HK-2 (cell line): ENCODE measurements around the gene ITSN1.
"Not testable (repeated sequence)": the region's sequence is repeated elsewhere in the genome, so short reads cannot be mapped to it uniquely, and the experiment has no call there.

Experiments
- DNase-seq: peaks from one replicate; pipeline ENCODE4 v3.0.0-alpha.2; 2018; ENCODE audit not compliant: unreplicated experiment

The ITSN1 gene

DNA sequence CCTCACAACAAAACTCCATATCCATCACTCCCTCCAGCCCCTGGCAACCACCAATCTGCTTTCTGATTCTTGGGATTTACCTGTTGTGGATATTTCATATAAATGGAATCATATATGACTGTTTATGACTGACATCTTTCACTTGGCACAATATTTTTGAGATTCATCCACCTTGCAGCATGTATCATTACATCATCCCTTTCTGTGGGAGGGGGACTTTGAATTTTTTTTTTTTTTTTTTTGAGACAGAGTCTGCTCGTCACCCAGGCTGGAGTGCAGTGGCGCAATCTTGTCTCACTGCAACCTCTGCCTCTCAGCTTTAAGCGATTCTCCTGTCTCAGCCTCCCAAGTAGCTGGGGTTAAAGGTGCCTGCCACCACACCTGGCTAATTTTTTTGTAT, 128.2 kb downstream of the ITSN1 start:
- DNase-seq: no peak

DNA sequence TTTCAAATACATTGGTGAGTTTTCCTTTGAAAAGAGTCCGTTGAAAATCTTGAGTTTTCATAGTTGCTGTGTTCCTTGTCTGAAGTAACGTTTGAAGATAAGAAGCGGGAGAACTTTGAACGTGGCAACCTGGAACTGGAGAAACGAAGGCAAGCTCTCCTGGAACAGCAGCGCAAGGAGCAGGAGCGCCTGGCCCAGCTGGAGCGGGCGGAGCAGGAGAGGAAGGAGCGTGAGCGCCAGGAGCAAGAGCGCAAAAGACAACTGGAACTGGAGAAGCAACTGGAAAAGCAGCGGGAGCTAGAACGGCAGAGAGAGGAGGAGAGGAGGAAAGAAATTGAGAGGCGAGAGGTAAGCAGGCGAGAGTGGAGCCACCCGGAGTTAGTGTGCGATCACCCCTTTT, 129.7 kb downstream of the ITSN1 start:
- no peak for DNase-seq

DNA sequence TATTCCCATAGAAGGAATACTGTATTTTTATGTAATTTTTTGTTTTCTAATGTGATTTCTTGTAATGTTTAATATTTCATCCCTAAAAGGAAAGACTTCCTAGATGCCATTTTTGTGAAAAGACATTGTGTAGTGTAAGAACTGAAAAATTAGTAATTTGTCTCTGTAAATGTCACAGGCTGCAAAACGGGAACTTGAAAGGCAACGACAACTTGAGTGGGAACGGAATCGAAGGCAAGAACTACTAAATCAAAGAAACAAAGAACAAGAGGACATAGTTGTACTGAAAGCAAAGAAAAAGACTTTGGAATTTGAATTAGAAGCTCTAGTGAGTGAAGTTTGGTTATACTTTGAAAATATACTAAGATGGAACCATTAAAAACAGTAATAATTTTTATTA, 132.2 kb downstream of the ITSN1 start:
- no peak for DNase-seq

DNA sequence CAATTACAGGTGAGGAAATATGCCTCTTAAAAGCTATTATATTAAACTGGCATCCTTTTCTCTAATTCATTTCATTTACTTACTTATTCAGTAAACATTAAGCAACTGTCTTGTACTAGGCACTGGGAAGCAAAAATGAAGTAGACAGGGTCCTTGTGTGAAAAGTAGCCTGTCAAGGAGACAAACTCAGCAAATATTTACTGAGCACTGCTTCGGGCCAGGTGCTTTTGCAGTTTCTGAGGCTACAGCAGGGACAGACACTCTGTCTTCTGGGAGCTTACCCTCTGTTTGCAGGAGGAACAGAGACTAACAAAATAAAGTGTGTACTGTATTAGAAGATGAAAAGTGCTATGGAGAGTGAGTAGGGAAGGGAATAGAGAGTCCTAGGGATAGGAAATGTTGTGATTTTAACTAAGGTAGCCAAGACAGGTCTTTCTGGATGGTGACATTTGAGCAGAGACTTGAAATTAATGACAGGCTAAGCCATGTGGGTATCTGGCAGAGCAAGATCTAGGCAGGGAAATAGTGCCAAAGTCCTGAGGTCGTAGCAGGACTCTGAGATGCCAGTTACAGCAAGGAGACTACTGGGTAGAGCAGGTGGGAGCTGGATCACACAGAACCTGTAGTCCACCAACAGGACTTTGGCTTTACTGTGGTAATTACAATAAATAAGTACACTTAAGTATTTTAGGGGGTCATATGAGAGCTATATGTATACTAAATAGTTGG, 133.0 kb downstream of the ITSN1 start:
- no peak for DNase-seq

DNA sequence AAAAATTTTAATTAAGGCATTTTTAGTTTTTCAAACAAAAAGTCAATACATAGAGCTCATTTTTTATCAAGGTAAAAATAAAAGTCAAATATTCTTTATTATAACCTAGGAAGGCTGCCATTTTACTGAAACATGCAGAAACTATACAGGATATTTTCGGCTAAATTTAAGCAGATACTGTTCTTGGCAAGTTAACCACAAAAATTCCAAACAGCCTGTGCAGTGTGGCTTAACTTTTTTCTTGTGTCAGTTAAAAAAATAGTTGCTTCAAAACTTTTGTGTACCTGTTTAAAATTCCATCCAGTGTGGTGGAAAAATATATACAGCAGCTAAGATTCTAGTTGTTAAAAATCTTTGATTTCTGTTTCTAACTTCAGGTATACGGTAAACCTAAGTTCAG, 138.3 kb downstream of the ITSN1 start:
- DNase-seq: no peak

DNA sequence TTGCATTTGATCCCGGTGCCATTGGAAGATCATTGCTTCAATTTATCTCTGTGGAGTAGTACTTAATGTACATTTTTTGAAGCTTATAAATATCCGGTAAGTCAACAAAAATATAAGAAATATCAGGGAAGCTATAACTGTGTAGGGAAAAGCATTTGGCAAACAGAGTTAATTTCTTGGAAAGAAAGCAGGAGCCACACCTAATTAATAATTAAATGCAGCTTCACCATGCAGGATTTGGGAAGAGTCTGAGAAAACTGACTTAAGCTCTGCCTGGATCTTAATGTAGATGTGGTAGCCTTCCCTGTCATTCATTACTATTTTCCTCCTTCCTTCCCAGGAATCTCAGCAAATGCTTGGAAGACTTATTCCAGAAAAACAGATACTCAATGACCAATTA, 138.8 kb downstream of the ITSN1 start:
- no peak for DNase-seq

DNA sequence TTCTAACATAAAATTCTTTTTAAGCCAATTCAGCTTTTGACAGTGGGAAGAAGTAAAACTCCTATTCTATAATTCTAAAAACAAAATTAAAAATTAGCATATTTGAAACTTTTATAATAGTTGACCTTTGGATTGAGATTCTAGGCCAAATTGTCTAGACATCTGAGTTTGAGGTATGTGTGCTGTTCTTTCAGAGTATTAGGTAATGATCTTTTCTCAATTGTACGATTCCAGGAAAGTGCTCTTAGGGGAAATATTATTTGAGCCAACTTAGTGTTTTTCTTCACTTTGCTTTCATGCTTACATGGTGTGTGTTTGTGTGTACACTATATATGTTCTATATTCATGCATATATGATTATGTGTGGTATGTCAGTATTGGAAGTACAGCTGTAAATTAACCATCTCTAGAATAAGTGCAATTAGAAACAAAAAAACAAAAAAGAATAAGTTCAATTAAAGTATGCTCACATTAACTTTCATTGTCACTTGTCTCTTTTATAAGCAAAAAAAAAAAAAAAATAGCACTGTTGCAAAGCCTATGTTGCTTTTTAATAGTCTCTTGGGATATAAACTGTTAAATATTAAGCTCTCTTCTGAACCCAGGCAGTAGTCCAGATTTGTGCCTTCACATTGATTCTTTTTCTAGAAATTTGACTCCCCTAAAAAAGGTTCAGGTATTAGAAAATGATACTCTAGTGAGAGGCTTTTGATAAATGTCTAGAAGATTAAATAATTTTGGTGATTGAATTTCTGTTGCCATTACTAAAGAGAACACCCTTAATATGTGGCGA, 141.1 kb downstream of the ITSN1 start:
- no peak for DNase-seq

DNA sequence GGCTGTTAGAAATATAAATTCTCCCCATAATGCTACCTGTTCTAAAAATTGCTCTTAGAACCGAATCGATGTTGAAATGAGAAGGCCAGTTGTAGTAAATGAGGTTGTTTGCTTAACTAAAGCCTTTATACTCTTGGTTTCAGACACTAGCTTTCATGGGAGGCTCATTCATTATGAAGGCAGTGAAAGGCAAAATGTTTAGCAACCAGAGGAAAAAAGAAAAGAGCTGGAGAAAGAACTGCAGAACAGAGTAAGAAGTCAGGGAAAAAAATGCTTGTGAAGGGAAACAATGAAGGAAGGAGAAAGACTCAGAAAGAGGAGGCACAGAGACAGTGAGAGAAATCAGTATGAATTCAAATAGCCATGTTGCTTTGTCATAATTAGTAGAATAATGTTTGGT, 145.1 kb downstream of the ITSN1 start:
- DNase-seq: no peak

DNA sequence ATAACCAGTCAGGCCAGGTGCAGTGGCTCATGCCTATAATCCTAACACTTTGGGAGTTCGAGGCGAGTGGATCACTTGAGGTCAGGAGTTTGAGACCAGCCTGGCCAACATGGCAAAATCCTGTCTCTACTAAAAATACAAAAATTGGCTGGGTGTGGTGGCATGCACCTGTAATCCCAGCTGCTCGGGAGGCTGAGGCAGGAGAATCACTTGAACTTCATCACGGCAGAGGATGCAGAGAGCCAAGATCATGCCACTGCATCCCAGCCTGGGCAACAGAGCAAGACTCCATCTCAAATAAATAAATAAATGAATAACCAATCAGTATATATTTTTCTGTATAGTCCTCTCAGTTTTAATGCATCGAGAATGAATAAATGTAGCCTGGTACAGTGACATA, 146.1 kb downstream of the ITSN1 start:
- not testable (repeated sequence) for DNase-seq

DNA sequence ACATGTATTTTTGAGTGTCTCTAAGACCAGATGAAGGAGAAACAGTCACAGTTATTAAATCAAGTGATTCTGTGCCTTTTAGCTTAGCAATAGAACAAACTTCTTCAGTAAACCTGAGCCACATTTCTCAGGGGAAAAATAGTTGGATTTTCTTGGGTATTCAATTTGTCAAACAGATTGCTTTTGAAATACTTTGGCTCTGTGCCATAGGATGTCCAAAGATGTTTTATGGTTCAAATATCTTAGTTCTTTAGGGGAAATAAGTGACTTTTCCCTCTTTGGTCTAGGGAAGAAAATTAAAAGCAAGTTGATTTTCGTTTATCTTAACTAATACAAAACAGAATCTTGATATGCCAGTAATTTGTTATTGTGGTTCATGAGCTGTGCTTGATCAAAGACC, 147.4 kb downstream of the ITSN1 start:
- DNase-seq: no peak

DNA sequence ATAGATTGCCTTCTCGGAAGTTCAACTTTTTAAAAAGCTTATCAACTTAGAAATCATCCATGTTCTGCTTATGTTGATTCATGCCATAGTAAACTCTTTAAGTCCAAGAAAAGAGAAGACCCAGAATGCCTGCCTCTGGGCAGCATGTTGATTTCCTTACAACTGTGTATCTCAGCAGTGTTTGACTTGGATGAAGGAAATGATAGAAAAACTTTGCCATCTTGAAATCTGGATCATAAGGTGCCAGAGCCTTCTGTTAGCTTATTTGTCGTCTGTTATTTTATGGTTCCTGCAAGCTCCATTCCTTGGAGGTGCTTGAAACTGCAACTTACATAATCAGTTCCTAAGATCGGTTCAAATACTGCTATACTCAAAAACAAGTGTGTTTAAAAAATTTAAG, 148.8 kb downstream of the ITSN1 start:
- no peak for DNase-seq

DNA sequence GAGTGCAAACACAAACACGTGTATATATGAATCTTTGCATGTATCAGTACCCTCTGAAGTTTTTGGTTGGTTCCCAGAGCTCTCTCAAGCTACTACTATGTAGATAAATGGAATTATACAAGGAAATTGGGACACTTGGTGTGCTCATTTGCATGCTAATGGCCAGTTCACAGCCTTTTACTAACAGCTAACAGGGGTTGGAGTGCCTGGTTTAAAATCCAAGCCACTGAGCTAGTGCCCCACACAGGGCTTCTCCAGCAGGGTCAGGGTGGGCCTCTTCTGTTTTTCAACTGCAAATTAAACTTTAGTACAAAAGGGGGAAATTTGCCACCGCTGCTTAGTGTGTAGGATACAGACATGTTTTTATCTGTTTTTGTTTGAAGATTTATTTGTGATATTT, 152.3 kb downstream of the ITSN1 start:
- no peak for DNase-seq

DNA sequence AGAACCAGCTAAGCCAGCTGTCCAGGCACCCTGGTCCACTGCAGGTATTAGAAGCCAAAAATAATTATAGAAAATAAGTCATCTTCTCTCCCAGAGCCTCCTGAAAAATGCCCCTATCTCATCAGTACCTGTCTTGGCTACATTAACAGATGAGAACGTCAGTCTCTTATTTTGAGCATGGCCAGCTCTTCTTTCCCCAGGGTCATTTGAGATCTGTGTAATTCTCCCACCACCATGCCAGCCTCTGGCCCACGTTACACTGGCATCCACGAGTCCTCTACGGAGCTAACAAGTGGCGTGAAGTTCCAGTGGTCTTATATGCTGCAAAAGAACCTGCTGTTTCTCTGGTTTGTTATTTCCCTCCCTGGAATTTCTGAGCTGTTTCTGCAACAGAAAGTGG, 155.3 kb downstream of the ITSN1 start:
- no peak for DNase-seq

DNA sequence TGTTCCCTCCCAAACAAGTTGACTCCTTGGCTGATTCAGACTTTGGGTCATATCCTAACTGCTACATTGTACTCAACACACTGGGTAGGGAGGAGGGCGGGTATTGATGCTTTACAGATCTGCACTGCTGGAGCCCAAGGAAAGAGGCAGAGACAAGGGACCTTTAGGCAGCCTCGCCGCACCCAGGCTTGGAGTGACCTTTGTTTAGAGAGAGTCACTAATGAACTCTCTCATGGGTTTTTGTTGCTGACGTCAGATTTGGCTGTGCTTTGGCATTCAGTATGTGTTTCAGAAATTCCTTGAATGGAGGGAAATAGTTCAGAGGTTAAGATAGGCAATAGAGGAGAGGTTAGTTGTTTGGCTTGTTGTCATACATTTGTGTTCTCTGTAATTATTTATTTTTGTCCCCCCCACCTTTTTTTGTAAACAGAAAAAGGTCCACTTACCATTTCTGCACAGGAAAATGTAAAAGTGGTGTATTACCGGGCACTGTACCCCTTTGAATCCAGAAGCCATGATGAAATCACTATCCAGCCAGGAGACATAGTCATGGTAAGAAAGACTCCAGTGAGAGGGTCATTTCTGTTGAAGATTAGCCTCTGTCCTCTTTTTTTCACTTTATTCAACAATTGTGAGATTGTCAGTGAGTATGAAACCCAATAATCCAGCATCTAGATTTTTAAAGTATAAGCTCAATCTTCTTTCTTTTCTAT, 157.2 kb downstream of the ITSN1 start:
- no peak for DNase-seq

DNA sequence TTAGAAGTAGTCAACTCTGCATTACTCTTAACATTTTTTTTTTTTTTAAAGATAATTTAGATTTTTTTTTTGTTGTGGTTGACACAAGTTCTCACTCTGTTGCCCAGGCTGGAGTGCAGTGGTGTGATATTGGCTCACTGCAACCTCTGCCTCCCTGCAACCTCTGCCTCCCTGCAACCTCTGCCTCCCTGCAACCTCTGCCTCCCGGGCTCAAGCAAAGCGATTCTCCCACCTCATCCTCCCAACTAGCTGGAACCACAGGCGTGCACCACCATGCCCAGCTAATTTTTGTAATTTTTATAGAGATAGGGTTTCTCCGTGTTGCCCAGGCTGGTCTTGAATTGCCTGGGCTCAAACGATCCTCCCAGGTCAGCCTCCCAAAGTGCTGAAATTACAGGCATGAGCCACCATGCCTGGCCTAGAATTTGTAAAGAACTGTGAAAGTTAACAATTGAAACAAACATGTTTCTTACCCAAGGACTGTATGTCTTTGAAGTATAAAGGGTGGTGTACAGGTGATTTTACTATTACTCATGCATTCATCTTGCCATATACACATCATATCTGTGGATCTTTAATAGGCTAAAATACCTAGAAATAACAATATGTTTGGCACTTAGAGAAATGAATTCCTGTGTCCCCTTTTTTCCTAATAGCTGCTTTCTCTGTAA, 158.6 kb downstream of the ITSN1 start:
- DNase-seq: no peak

DNA sequence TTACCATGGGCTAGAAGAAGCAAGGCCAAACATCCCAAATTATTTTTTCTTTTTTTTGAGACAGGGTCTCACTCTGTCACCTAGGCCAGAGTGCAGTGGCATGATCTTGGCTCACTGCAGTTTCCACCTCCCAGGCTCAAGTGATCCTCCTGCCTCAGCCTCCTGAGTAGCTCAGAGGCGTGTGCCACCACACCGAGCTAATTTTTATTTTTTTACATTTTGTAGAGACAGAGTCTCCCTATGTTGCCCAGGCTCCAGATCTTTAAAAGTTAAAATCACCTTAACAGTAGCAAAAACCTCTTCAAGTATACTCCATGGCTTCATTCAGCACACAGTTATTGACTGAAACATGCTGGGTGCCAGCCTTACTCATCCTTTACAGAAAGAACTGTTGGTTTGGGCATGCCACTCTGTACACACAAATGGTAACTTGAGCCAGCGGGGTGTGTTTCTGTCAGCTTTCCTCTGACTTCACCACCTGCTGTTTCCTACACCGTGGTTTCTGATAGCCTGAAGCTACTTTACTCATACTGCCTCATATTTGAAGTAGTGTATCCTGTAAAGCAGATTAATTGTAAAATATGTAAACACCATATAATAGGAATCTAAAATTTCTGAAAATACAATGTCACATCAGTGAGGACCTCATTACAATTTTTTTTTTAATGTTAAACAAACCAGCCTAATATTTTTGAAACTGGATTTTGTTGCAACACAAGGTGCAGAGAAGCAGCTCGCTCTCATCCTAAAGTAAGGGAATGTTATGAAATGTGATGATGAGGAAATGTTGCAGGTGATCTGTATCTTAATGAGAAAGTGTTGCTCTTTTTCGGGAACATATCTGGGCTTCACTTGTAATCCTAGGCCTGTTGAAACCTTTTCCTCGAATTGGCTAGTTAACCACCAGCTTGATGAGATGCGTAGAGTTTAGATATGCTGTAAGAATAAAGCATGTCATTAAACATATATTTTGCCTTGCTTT, 159.4 kb downstream of the ITSN1 start:
- no peak for DNase-seq

DNA sequence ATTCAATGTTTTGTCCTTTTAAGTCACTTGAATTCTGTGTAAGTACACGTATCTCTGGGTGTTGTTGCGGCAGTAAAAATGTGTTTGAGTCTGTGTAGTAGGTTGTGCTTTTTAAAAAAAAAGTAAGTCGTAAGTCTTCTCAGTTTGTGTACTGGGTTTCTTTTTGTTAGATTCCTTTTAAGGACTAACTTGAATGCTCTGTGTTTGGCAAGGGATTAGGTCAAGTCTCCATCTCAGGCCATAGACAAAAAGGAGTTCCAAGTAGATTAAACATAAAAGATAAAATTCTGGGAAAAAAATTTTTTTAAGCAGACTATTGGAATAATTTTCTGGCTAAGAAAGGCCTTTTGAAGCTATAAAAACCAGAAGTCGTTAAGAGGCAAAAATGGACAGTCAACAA, 160.2 kb downstream of the ITSN1 start:
- DNase-seq: no peak

DNA sequence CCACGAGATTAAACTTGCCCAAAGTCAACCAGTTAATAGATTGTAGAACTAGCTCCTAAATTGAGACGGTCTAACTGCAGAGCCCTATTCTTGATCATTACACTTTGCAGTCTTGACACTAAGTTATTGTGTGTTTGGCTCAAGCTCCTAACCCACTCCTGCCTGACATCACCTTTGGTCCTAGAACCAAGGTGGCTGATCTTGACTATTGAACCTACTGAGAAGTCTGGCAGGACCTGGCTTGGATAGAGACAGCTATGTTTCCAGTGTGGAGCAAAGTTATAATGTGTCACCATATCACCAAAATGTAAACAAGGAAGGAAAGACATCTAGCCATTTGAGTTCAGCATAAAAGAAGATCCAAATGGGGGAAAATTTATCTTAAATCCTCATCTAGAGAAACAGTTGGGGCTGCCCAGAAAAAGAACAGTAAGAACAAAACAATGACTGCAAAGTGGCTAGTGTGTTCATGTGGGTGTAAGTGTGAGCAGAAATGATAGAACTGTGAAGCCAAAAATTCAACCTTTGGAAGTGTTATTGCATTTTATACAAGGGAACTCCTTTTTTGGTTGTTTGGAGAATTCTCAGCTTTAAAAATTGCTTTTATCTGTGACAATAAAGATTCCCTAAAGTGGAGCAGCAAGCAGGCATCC, 166.5 kb downstream of the ITSN1 start:
- DNase-seq: no peak

DNA sequence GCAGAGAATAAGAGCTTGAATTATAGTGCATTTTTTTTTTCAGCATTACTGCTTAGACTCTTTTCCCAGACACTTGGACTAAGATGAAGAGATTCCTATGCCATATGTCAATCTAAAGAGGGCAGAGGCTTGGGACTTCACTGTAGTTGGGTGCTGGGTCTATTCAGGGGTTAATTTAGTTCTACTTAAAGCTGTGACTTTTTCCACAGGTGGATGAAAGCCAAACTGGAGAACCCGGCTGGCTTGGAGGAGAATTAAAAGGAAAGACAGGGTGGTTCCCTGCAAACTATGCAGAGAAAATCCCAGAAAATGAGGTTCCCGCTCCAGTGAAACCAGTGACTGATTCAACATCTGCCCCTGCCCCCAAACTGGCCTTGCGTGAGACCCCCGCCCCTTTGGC, 168.5 kb downstream of the ITSN1 start:
- DNase-seq: no peak

DNA sequence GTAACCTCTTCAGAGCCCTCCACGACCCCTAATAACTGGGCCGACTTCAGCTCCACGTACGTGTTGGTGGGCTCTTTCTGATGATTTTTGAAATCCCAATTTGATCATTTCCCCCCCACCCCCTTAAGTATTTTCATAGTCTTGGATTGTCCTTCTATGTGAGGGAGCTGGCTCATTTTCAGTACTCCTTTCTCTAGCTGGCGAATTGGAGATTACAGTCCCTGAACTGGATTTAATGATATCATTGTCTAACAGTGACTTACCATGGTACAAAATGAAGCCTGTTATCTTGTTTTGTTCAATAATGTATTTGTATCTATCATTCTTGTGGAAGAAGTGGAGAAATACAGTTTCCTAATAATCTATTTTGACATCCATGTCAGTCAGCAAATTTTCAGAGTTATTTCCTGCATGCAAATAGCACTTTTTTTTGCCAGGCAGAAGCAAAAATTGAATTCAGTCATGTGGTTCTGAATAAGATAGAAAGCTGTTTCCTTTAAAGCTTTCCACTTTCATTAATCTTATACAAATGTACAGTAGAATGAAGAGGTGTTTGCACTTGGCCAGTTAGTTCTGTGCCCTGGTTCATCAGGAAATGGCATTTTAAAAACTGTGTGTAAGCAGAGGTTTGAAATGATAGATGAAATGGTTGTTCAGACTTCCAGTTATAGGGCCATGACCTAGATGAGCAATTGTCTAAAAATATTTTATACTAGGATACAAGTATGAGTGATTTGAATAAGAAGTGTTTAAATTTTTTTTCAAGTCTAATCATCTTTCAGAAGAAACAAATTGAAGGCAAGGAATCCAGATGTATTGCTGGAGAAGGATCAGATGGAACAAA, 169.1 kb downstream of the ITSN1 start:
- no peak for DNase-seq
